ENCODE data around the gene SOX8.

DNA sequence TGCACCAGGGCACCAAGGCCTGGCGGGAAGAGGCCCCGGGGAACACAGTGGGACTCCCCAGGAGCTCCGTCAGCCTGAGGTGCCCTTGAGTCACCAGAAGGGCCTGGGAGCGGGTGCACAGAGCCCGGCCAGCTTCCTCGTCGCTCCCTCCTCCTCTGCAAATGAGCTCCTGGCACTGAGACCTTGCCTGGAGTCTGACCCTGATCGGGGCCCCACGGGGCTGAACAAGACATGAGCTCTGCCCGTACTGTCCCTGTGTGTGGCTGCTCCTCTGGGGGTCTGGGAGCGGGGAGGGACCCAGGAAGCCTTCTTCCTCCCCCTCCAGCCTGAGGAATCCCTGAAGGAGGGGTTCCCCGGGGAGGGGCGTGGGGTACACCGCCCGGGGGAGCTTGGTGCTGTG, 54.6 kb downstream of the SOX8 start:
- TF ChIP-seq YY1 (IDR thresholded peaks at IDR 0.05; ENCODE audit: extremely low read depth, insufficient replicate concordance, low read depth, low read length) (no peak), POLR2A (IDR thresholded peaks at IDR 0.05; ENCODE audit: borderline replicate concordance, extremely low read depth, insufficient read depth, insufficient read length) (no peak), EZH2 (IDR thresholded peaks at IDR 0.05) (no peak), SIN3A (IDR thresholded peaks at IDR 0.05; ENCODE audit: low read depth) (no peak), CEBPB (IDR thresholded peaks at IDR 0.05; ENCODE audit: low read depth) (no peak), POLR2AphosphoS5 (IDR thresholded peaks at IDR 0.05; ENCODE audit: low read depth, low read length) (no peak), RAD21 (IDR thresholded peaks at IDR 0.05; ENCODE audit: low read depth) (no peak), FOSL1 (IDR thresholded peaks at IDR 0.05; ENCODE audit: low read depth) (no peak)
- TF ChIP-seq, protein P1, sequence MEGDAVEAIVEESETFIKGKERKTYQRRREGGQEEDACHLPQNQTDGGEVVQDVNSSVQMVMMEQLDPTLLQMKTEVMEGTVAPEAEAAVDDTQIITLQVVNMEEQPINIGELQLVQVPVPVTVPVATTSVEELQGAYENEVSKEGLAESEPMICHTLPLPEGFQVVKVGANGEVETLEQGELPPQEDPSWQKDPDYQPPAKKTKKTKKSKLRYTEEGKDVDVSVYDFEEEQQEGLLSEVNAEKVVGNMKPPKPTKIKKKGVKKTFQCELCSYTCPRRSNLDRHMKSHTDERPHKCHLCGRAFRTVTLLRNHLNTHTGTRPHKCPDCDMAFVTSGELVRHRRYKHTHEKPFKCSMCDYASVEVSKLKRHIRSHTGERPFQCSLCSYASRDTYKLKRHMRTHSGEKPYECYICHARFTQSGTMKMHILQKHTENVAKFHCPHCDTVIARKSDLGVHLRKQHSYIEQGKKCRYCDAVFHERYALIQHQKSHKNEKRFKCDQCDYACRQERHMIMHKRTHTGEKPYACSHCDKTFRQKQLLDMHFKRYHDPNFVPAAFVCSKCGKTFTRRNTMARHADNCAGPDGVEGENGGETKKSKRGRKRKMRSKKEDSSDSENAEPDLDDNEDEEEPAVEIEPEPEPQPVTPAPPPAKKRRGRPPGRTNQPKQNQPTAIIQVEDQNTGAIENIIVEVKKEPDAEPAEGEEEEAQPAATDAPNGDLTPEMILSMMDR (IDR thresholded peaks at IDR 0.05 in 2 of 3, conservative IDR thresholded peaks at IDR 0.05 in 1 of 3; ENCODE audit: borderline replicate concordance in 1 of 3, insufficient read depth in 1 of 3, low read depth in 2 of 3, low read length in 2 of 3) = no peak
